Measurements from ENCODE around the gene PIP4P1. TPM values are rescaled to one million over a fixed set of nuclear protein-coding genes. Genes with fewer than 3 reads are reported as not detected.

The PIP4P1 gene
- total RNA-seq, 4 donors from 2014 or later: 15.8 to 32.0 (median 25.9) TPM

DNA sequence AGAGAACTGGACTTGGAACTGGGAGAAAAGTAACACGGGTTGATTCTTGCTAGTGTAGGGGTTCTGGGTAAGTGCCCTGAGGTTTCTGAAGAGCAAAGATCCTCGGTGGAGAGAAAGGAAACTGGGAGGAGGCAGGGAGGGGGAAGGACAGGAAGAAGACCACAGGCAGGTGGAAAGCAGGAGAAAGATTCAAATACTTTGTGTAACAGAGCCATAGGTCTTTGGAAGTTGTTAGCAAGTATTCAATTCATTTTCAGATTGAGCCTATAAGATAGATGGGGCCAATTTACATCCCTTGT lies 9.3 kb upstream of the PIP4P1 start:
- TF ChIP-seq, protein P1, sequence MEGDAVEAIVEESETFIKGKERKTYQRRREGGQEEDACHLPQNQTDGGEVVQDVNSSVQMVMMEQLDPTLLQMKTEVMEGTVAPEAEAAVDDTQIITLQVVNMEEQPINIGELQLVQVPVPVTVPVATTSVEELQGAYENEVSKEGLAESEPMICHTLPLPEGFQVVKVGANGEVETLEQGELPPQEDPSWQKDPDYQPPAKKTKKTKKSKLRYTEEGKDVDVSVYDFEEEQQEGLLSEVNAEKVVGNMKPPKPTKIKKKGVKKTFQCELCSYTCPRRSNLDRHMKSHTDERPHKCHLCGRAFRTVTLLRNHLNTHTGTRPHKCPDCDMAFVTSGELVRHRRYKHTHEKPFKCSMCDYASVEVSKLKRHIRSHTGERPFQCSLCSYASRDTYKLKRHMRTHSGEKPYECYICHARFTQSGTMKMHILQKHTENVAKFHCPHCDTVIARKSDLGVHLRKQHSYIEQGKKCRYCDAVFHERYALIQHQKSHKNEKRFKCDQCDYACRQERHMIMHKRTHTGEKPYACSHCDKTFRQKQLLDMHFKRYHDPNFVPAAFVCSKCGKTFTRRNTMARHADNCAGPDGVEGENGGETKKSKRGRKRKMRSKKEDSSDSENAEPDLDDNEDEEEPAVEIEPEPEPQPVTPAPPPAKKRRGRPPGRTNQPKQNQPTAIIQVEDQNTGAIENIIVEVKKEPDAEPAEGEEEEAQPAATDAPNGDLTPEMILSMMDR (IDR thresholded peaks at IDR 0.05; ENCODE audit: low read depth): no peak

DNA sequence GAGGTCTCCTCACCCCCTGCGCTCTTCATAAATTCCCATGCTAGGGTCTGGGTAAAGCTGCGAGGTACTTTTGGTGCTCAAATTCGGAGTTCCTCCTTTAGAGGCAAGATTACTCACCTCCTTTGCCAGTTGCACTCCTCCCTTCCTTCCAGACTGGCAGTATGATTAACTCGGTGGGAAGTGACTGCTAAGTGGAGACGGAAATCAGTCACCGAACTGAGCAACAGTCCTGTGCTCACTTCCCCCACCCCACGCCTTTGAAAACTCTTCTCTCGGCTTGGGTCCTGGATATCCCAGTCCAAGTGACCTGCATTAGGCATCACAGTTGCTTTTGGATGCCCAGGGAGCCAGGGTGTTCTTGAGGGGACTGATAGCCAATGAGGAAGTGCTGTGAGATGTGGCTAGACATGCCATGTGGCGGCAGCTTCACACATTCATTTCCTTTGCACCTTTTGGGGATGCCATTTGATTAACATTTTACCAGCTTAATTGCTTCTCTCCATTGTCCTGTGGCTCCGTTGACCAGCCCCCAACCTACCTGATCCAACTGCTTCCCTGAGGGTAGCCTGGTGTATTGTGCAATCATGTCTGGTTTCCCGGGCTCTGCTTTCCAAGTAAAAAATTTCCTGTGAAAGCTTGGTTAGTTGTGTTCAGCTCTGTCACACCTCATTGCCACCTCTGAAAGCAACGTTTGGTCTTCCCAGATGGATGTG lies 8.8 kb upstream of the PIP4P1 start:
- TF ChIP-seq, protein P1 (IDR thresholded peaks at IDR 0.05; ENCODE audit: low read depth): no peak

DNA sequence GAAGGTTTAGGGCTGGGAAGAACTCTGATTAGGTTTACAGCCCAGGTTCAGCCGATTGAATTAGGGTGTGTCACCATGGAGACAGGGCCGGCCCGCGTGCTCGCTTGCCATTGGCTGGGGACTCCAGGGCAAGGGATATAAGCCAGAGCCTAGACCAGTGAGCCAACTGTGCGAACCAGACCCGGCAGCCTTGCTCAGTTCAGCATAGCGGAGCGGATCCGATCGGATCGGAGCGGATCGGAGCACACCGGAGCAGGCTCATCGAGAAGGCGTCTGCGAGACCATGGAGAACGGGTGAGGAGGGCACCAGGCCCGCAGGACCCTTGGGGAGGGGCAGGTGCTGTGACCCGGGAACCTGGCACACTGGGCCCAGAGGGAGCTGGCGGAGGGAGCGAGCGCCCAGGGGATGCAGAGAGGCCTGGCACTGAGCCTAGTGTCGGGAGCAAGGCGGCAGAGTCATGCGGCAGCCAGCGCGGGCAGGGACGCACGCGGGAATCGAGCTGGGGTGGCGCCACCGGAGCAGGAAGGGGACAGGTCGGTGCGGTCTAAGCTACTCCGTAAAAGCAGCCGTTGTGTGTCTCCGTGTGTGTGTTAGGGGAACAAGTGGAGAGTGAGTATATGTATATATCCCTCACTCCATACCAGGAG lies 8.1 kb upstream of the PIP4P1 start, which contains the start of gene PNP:
Gene PNP, plus strand, starts transcription at position 165 of the 648 bp plus-strand sequence. Its CDS starts 119 bp downstream, at position 284.
- TF ChIP-seq, protein P1 (IDR thresholded peaks at IDR 0.05; ENCODE audit: low read depth): no peak

DNA sequence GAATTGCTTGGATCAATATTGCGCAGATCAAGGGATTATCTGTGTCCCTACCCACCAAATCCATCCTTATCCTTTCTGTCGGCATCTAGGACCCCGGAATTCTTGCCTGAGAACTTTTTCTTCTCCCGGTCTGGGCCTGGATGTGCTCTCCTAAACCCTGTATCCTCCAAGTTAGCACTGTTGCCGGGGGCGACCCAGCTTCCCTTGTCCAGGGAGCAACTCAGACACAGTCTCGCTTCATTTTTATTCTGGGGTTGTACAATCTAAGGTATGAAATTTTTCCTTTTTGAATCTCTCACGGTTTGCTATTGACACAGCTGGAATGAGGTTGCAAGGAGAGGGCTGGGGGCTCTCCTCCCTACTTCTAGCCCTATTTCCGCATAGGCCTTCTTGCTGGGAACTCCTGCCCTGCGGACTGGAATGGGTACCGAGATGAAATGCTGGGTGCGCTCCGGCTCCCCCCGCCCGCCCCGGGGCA lies 7.6 kb upstream of the PIP4P1 start:
- TF ChIP-seq, protein P1 (IDR thresholded peaks at IDR 0.05; ENCODE audit: low read depth): no peak

DNA sequence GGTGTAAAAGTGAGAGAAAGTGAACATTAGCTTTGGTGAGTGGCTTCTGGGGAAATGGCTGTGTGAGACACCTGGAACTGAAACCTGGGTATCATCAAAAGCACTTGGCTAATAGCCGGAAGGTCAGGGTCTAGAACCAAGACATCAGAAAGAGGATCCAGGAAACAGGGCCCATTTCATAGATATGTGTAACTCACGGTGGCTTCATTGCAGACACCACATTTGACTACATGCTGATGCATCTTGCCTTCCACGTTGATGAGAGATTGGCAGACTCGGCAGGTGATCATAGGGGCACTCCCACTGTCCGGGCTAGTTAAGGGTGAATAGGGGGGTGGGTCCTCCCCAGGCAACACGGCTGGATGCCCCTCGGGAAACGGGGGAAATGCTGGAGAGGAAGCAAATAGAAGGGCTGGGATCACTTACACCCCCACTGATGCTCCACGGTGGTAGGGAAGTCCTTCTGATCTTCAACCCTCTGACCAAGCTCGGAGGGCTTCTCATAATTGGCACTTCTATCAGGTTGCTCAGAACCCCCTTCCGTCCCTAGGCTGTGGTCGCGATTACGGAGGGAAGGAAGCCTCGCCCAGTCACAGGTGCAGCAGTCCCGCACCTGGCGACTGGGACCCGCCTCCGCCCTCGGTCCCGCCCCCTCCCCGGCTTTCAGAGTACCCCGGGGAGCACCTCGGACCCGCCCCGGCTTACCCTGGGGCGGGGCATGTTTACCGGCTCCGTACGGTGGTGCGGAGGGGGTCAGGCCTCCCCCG lies 593 bp downstream of the PIP4P1 start:
- TF ChIP-seq, protein P1 (IDR thresholded peaks at IDR 0.05; ENCODE audit: low read depth): no peak

DNA sequence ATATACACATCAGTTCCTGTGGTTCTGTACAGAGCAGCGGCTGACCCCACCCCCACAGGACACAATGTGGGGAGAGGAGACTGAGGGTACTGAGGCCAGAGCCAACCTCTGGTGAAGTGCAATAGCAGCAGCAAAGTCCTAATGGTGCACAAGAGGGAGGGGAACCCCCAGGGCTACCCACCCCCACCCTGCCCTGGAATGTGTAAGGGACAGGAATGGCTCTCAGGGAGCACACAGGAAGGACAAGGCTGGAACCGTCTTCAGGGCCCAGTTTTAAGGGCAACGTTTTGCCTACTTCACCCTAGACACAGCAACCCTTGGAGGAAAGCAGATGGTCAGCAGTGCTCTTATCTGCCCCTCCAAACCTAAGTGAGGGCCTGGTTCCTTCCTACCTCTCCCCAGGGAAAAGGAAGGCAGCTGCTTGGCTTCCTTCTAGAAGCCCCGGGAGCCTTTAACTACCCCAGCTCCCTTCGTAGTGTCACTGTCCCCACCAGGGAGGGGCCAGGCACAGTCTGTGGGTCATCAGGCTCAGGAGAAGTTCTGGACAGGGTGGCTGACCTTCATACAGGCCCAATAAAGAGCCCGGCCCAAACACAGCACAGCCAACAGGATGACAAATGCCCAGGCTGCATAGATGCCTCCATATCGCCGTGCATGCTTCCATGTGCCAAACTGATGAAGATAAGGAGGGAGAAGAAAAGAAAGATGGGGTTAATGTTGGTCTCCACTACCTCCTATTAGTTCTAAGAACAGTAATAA lies 3.0 kb downstream of the PIP4P1 start:
- TF ChIP-seq, protein P1 (IDR thresholded peaks at IDR 0.05; ENCODE audit: low read depth): no peak
